H9 (cell line): ENCODE data around the gene HS6ST2. TPM values are rescaled to one million over a fixed set of nuclear protein-coding genes. Genes with fewer than 3 reads are reported as not detected.

ENCODE experiments used
- DNase-seq: peaks from one replicate; pipeline ENCODE4 v3.0.0-alpha.2; 2017
- H2AFZ ChIP-seq: one replicate; pipeline ENCODE4 v1.6.1; 2013; ENCODE audit warnings: mild to moderate bottlenecking, low read length, control low read depth, moderate library complexity
- H2AK5ac ChIP-seq: 2 replicates; pipeline ENCODE4 v1.6.1; 2013; ENCODE audit warnings: low read length, control low read depth, mixed read lengths; ENCODE audit not compliant: insufficient read length
- H2BK120ac ChIP-seq: one replicate; pipeline ENCODE4 v1.6.1; 2013; ENCODE audit warnings: low read depth, mild to moderate bottlenecking, low read length, control low read depth, inconsistent platforms; ENCODE audit not compliant: poor library complexity, severe bottlenecking
- H2BK12ac ChIP-seq: 2 replicates; pipeline ENCODE4 v1.6.1; 2013; ENCODE audit warnings: low read length, control low read depth, mixed read lengths, low read depth; ENCODE audit not compliant: insufficient read length
- H2BK15ac ChIP-seq: 2 replicates; pipeline ENCODE4 v1.6.1; 2013; ENCODE audit warnings: low read depth, low read length, control low read depth
- H2BK20ac ChIP-seq: one replicate; pipeline ENCODE4 v1.6.1; 2013; ENCODE audit warnings: low read depth, mild to moderate bottlenecking, low read length, control low read depth, inconsistent platforms; ENCODE audit not compliant: poor library complexity, severe bottlenecking
- H2BK5ac ChIP-seq: 2 replicates; pipeline ENCODE4 v1.6.1; 2013; ENCODE audit warnings: low read length, control low read depth, mixed read lengths; ENCODE audit not compliant: insufficient read length
- H3K14ac ChIP-seq: 2 replicates; pipeline ENCODE4 v1.6.1; 2013; ENCODE audit warnings: low read length, control low read depth; ENCODE audit not compliant: insufficient read depth
- H3K18ac ChIP-seq: 2 replicates; pipeline ENCODE4 v1.6.1; 2013; ENCODE audit warnings: low read depth, mild to moderate bottlenecking, mixed read lengths, low read length, control low read depth; ENCODE audit not compliant: insufficient read length
- H3K23ac ChIP-seq: 2 replicates; pipeline ENCODE4 v1.6.1; 2013; ENCODE audit warnings: low read length, control low read depth, mixed read lengths, low read depth; ENCODE audit not compliant: insufficient read length
- H3K23me2 ChIP-seq: 2 replicates; pipeline ENCODE4 v1.6.1; 2013; ENCODE audit warnings: low read depth, mild to moderate bottlenecking, mixed read lengths, low read length, control low read depth; ENCODE audit not compliant: insufficient read length, poor library complexity, severe bottlenecking
- H3K27ac ChIP-seq: 2 replicates; pipeline ENCODE4 v1.5.1; 2013; ENCODE audit warnings: low read length, control low read depth, mixed read lengths, low read depth; ENCODE audit not compliant: insufficient read length
- H3K27me3 ChIP-seq: 2 replicates; pipeline ENCODE4 v1.6.1; 2013; ENCODE audit warnings: low read length, control low read depth, inconsistent platforms; ENCODE audit not compliant: insufficient read depth
- H3K4ac ChIP-seq: 2 replicates; pipeline ENCODE4 v1.6.1; 2013; ENCODE audit warnings: low read depth, mild to moderate bottlenecking, control low read depth, inconsistent platforms, low read length, moderate library complexity
- H3K4me1 ChIP-seq: 2 replicates; pipeline ENCODE4 v1.6.1; 2013; ENCODE audit warnings: low read length, control low read depth, inconsistent platforms; ENCODE audit not compliant: insufficient read depth
- H3K4me2 ChIP-seq: 2 replicates; pipeline ENCODE4 v1.6.1; 2013; ENCODE audit warnings: low read length, control low read depth, mixed read lengths; ENCODE audit not compliant: insufficient read length, insufficient read depth
- H3K56ac ChIP-seq: 2 replicates; pipeline ENCODE4 v1.6.1; 2013; ENCODE audit warnings: low read depth, mild to moderate bottlenecking, mixed read lengths, low read length, control low read depth; ENCODE audit not compliant: insufficient read length
- H3K79me1 ChIP-seq: 2 replicates; pipeline ENCODE4 v1.6.1; 2013; ENCODE audit warnings: low read depth, mild to moderate bottlenecking, moderate library complexity, low read length, control low read depth, inconsistent platforms; ENCODE audit not compliant: insufficient read depth, poor library complexity, severe bottlenecking
- H3K79me2 ChIP-seq: 2 replicates; pipeline ENCODE4 v1.6.1; 2013; ENCODE audit warnings: low read length, control low read depth, inconsistent platforms; ENCODE audit not compliant: insufficient read depth
- H3K9ac ChIP-seq: 2 replicates; pipeline ENCODE4 v1.6.1; 2013; ENCODE audit warnings: low read length, control low read depth, mixed read lengths; ENCODE audit not compliant: insufficient read length; ENCODE audit errors: extremely low read depth
- H3K9me3 ChIP-seq: one replicate; pipeline ENCODE4 v1.6.1; 2013; ENCODE audit warnings: low read depth, low read length, inconsistent platforms; ENCODE audit not compliant: control insufficient read depth
- H3T11ph ChIP-seq: one replicate; pipeline ENCODE4 v1.6.1; 2013; ENCODE audit warnings: mild to moderate bottlenecking, low read length, control low read depth, inconsistent platforms
- H4K20me1 ChIP-seq: one replicate; pipeline ENCODE4 v1.6.1; 2013; ENCODE audit not compliant: control insufficient read depth, insufficient read length, insufficient read depth
- H4K5ac ChIP-seq: 2 replicates; pipeline ENCODE4 v1.6.1; 2013; ENCODE audit warnings: low read depth, mild to moderate bottlenecking, mixed read lengths, low read length, control low read depth; ENCODE audit not compliant: insufficient read length
- H4K8ac ChIP-seq: replicated peaks from 2 replicates; pipeline ENCODE4 v1.6.1; 2013; ENCODE audit warnings: low read length, control low read depth, mixed read lengths, low read depth; ENCODE audit not compliant: insufficient read length
- H4K91ac ChIP-seq: 2 replicates; pipeline ENCODE4 v1.6.1; 2013; ENCODE audit warnings: low read depth, mild to moderate bottlenecking, moderate library complexity, mixed read lengths, low read length, control low read depth; ENCODE audit not compliant: insufficient read length
- H3K27ac Mint-ChIP-seq, 3 experiments: 2 replicates in 2 of 3; 3 replicates in 1 of 3; pipeline ENCODE4 v1.8.0; 2020 to 2021; ENCODE audit warnings: mixed read lengths in 3 of 3, mild to moderate bottlenecking in 1 of 3, moderate library complexity in 1 of 3
- H3K27me3 Mint-ChIP-seq: 2 replicates; pipeline ENCODE4 v1.8.0; 2021; ENCODE audit warnings: low read depth, mild to moderate bottlenecking, moderate library complexity, mixed read lengths
- H3K36me3 Mint-ChIP-seq, 3 experiments: 2 replicates in 2 of 3; 3 replicates in 1 of 3; pipeline ENCODE4 v1.8.0; 2020 to 2021; ENCODE audit warnings: low read depth in 3 of 3, mixed read lengths in 3 of 3; ENCODE audit not compliant: insufficient read depth in 1 of 3
- H3K4me1 Mint-ChIP-seq, 2 experiments: 2 replicates each; pipeline ENCODE4 v1.8.0; 2020; ENCODE audit warnings: mixed read lengths in 2 of 2
- H3K4me3 Mint-ChIP-seq, 2 experiments: 2 replicates in 1 of 2; 3 replicates in 1 of 2; pipeline ENCODE4 v1.8.0; 2020 to 2021; ENCODE audit warnings: mild to moderate bottlenecking in 2 of 2, mixed read lengths in 2 of 2, moderate library complexity in 1 of 2
- H3K9me3 Mint-ChIP-seq, 2 experiments: 2 replicates in 1 of 2; 3 replicates in 1 of 2; pipeline ENCODE4 v1.8.0; 2020; ENCODE audit warnings: mild to moderate bottlenecking in 2 of 2, mixed read lengths in 2 of 2, moderate library complexity in 1 of 2
- total RNA-seq: library from RNA; stranded (reverse); gene quantifications from 2 replicates; pipeline ENCODE4 v1.2.1, GENCODE V29; 2021
- TF ChIP-seq, protein P1 (sequence below): fragments of 200-600 bp; sonication (generic); conservative IDR thresholded peaks from 3 replicates; pipeline ENCODE4 v1.8.0; 2021; ENCODE audit warnings: antibody characterized with exemption, mild to moderate bottlenecking

HS6ST2 gene
- total RNA-seq, 1 experiment from 2014 or later: 4.8 TPM

DNA sequence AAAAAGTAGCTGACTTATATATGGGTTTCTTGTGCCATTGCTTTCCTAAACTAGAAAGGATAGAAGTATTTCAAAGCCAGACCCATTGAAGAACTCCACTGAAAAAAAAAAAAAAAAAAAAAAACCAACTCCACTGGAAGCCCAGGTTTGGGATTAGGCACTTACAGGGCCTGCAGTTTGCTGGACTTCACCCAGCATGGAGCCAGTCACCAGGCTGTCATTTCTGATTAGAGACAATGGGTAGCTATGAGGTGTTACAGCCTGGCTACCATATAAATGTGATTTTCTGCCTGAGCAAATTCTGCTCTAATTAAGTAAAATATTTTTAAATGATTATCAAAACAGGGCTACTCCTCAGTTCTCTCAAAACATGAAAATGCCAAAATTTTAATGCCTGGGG, 49.5 kb downstream of the HS6ST2 start:
- no peak overlapping the region for H3K14ac ChIP-seq

More for the DNA sequence above, 49.5 kb downstream of the HS6ST2 start:
- H2BK20ac ChIP-seq: no peak overlapping the region
- H2BK12ac ChIP-seq: no peak overlapping the region
- H3K9ac ChIP-seq: no peak overlapping the region
- H3K27ac Mint-ChIP-seq: no peak overlapping the region
- H3K4me1 Mint-ChIP-seq: 0 out of 4 replicates have a peak, but pooled peaks cover 0 to 4% of the 10 kb centered on the region in 2 experiments
- DNase-seq: no peak
- no peak overlapping the region for H3K18ac ChIP-seq
- H3K27me3 Mint-ChIP-seq: no peaks in the 10 kb centered on the region; the same call in 1 of the 2 replicates
- H3K23me2 ChIP-seq: no peaks in the 10 kb centered on the region
- H4K20me1 ChIP-seq: no peaks in the 10 kb centered on the region
- H3K79me2 ChIP-seq: no peaks in the 10 kb centered on the region
- no peak overlapping the region for H3K56ac ChIP-seq
- H3T11ph ChIP-seq: no peak overlapping the region
- H3K9me3 ChIP-seq: no peaks in the 10 kb centered on the region
- TF ChIP-seq, protein P1, sequence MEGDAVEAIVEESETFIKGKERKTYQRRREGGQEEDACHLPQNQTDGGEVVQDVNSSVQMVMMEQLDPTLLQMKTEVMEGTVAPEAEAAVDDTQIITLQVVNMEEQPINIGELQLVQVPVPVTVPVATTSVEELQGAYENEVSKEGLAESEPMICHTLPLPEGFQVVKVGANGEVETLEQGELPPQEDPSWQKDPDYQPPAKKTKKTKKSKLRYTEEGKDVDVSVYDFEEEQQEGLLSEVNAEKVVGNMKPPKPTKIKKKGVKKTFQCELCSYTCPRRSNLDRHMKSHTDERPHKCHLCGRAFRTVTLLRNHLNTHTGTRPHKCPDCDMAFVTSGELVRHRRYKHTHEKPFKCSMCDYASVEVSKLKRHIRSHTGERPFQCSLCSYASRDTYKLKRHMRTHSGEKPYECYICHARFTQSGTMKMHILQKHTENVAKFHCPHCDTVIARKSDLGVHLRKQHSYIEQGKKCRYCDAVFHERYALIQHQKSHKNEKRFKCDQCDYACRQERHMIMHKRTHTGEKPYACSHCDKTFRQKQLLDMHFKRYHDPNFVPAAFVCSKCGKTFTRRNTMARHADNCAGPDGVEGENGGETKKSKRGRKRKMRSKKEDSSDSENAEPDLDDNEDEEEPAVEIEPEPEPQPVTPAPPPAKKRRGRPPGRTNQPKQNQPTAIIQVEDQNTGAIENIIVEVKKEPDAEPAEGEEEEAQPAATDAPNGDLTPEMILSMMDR: no peak
- H4K8ac ChIP-seq: no peak overlapping the region
- H3K4ac ChIP-seq: no peak overlapping the region
- no peak overlapping the region for H2BK5ac ChIP-seq
- H3K4me2 ChIP-seq: no peak overlapping the region
- no peak overlapping the region for H2AK5ac ChIP-seq
- H4K5ac ChIP-seq: no peak overlapping the region
- peaks cover 8 to 15% of the 10 kb centered on the region in 2 experiments for H3K9me3 Mint-ChIP-seq
- no peak overlapping the region for H2BK120ac ChIP-seq
- no peak overlapping the region for H3K4me3 Mint-ChIP-seq
- H3K27me3 ChIP-seq: no peaks in the 10 kb centered on the region
- H4K91ac ChIP-seq: no peak overlapping the region
- no peak overlapping the region for H3K27ac ChIP-seq
- no peaks in the 10 kb centered on the region for H3K79me1 ChIP-seq
- H3K4me1 ChIP-seq: no peaks in the 10 kb centered on the region
- no peak overlapping the region for H2BK15ac ChIP-seq
- no peak overlapping the region for H3K23ac ChIP-seq
- H3K36me3 Mint-ChIP-seq: peaks cover 6 to 19% (median 7%) of the 10 kb centered on the region in 3 experiments; a peak in 6 of 7 replicates
- H2AFZ ChIP-seq: no peak overlapping the region
